Kidney epithelial cell (primary cell): ENCODE measurements around the gene PIK3C2G. TPM values are rescaled to one million over a fixed set of nuclear protein-coding genes. Genes with fewer than 3 reads are reported as not detected.

Experiments used
- DNase-seq: peaks from one replicate; pipeline ENCODE4 v3.0.0-alpha.2; 2010; ENCODE audit warnings: low read depth
- H3K27me3 ChIP-seq: 2 replicates; pipeline ENCODE4 v1.6.0; 2011; ENCODE audit warnings: low read length; ENCODE audit not compliant: control insufficient read depth, insufficient read depth
- H3K36me3 ChIP-seq: 2 replicates; pipeline ENCODE4 v1.5.1; 2011; ENCODE audit warnings: low read length; ENCODE audit not compliant: control insufficient read depth, insufficient read depth
- H3K4me3 ChIP-seq: 2 replicates; pipeline ENCODE4 v1.5.1; 2011; ENCODE audit warnings: low read depth, mild to moderate bottlenecking, control low read depth, low read length
- CTCF ChIP-seq: IDR thresholded peaks from 2 replicates; pipeline ENCODE4 v1.5.1; 2011; ENCODE audit warnings: mild to moderate bottlenecking, moderate library complexity, low read length, control low read depth, inconsistent platforms; ENCODE audit not compliant: insufficient read depth, poor library complexity, severe bottlenecking
- total RNA-seq: library from RNA; depleted of rRNA; stranded (reverse); fragments of >200 nt; gene quantifications from 2 replicates; pipeline ENCODE4 v1.2.3, GENCODE V29; 2015

PIK3C2G gene
- total RNA-seq, 1 donor from 2014 or later: 0.13 TPM

DNA sequence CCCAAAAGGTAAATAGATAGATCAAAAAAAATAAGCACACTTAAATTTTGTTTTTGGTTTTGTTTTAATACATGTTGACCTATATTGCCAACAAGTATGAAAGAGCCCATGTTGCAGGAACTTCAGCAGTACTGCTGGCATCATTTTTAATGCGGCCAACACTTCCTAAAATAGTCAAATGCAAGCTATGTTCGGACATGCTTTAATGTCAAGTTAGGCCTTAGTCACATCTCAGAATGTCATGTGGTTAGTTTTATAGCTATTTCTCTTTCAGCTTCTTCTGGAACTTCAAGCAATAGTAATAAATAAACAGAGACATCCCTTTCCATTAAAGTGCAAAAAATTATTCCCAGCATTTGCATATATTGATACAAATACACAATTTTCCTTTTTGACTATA, 153.4 kb downstream of the PIK3C2G start:
- Histone ChIP-seq H3K36me3 (no peaks in the 10 kb centered on the region), H3K27me3 (no peaks in the 10 kb centered on the region), H3K4me3 (no peak overlapping the region)
- no peak for DNase-seq
- TF ChIP-seq CTCF: no peak

DNA sequence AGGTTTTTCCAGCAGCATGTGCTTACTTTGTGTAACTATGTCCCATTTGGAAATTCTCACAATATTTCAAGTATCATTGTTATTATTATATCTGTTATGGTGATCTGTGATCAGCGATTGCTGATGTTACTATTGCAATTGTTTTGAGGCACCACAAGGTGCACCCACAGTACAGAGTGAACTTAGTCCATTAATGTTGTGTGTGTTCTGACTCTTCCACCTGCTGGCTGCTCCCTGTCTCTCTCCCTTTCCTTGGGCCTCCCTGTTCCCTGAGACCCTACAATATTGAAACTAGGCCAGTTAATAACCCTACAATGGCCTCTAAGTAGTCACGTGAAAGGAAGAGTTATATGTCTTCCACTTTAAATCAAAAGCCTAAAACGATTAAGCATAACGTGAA, 153.9 kb downstream of the PIK3C2G start:
- Histone ChIP-seq H3K27me3 (no peaks in the 10 kb centered on the region), H3K36me3 (no peaks in the 10 kb centered on the region), H3K4me3 (no peak overlapping the region)
- peak; percentile 1 for TF ChIP-seq CTCF
- DNase-seq: no peak

DNA sequence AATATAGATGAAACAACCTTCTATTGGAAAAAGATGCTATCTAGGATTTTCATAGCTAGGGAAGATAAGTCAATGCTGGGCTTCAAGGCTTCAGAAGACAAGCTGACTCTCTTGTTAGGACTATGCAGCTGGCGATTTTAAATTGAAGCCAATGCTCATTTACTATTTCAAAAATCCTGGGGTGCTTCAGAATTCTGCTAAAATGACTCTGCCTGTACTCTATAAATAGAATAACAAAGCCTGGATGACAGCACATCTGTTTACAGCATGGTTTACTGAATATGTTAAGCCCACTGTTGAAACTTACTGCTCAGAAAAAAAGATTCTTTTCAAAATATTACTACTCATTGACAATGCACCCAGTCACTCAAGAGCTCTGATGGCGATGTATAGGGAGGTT, 155.1 kb downstream of the PIK3C2G start:
- no peak for TF ChIP-seq CTCF

GRCh38 chr12:18419311-18419710, 158.0 kb downstream of the PIK3C2G start:
- Histone ChIP-seq H3K4me3 (no peak overlapping the region), H3K27me3 (no peaks in the 10 kb centered on the region), H3K36me3 (no peaks in the 10 kb centered on the region)
- no peak for DNase-seq
- no peak for TF ChIP-seq CTCF

More for the DNA sequence above, 155.1 kb downstream of the PIK3C2G start:
- no peak for DNase-seq
- Histone ChIP-seq H3K27me3 (no peaks in the 10 kb centered on the region), H3K36me3 (no peaks in the 10 kb centered on the region), H3K4me3 (no peak overlapping the region)

GRCh38 chr12:18421867-18422266, 160.5 kb downstream of the PIK3C2G start:
- no peak for DNase-seq
- no peak for TF ChIP-seq CTCF

GRCh38 chr12:18422871-18423270, 161.6 kb downstream of the PIK3C2G start:
- no peak for TF ChIP-seq CTCF
- H3K36me3 ChIP-seq: no peaks in the 10 kb centered on the region
- H3K4me3 ChIP-seq: no peak overlapping the region
- DNase-seq: no peak
- H3K27me3 ChIP-seq: no peaks in the 10 kb centered on the region

More at GRCh38 chr12:18421867-18422266, 160.5 kb downstream of the PIK3C2G start:
- no peaks in the 10 kb centered on the region for H3K36me3 ChIP-seq
- H3K4me3 ChIP-seq: no peak overlapping the region
- no peaks in the 10 kb centered on the region for H3K27me3 ChIP-seq
